WTC11 (cell line): ENCODE measurements around the gene CFAP77. TPM values are rescaled to one million over a fixed set of nuclear protein-coding genes. Genes with fewer than 3 reads are reported as not detected.

Source experiments
- ATAC-seq: fragments of 200-7000 bp; cut with Tn5 transposase; 2 replicates; pipeline ENCODE4 v1.10.0; 2021; ENCODE audit warnings: mild to moderate bottlenecking, moderate library complexity
- CTCF ChIA-PET: fragments of 300-600 bp; sonication (Branson Sonifier 250); formaldehyde crosslinking; loops from one replicate; lab custom pipeline; 2021; ENCODE audit warnings: antibody characterized with exemption; lab: Charles Lee
- POLR2A ChIA-PET: fragments of 350-600 bp; sonication (Branson Sonifier 250); formaldehyde crosslinking; loops from one replicate; lab custom pipeline; 2021; ENCODE audit warnings: antibody characterized with exemption; lab: Charles Lee
- DNase-seq: peaks from one replicate; pipeline ENCODE4 v3.0.0; 2021; ENCODE audit warnings: low spot score
- H3K27ac Mint-ChIP-seq: 2 replicates; pipeline ENCODE4 v1.8.0; 2021; ENCODE audit warnings: mixed read lengths
- H3K27me3 Mint-ChIP-seq: 2 replicates; pipeline ENCODE4 v1.8.0; 2021; ENCODE audit warnings: low read depth, mild to moderate bottlenecking, moderate library complexity, mixed read lengths
- H3K36me3 Mint-ChIP-seq: 2 replicates; pipeline ENCODE4 v1.8.0; 2021; ENCODE audit warnings: mixed read lengths
- H3K4me1 Mint-ChIP-seq: 2 replicates; pipeline ENCODE4 v1.8.0; 2022; ENCODE audit warnings: mixed read lengths
- H3K4me3 Mint-ChIP-seq: 2 replicates; pipeline ENCODE4 v1.8.0; 2021; ENCODE audit warnings: mild to moderate bottlenecking, moderate library complexity, mixed read lengths
- H3K9me3 Mint-ChIP-seq: 2 replicates; pipeline ENCODE4 v1.8.0; 2021; ENCODE audit warnings: mixed read lengths
- CBFB ChIP-seq: sonication (generic); formaldehyde crosslinking; IDR thresholded peaks from 2 replicates; pipeline ENCODE4 v1.8.1; 2022; ENCODE audit warnings: mild to moderate bottlenecking, low read depth, missing genetic modification reagents
- CREB1 ChIP-seq: sonication (generic); formaldehyde crosslinking; IDR thresholded peaks from 2 replicates; pipeline ENCODE4 v1.8.0; 2023; ENCODE audit warnings: mild to moderate bottlenecking, missing genetic modification reagents
- E2F5 ChIP-seq: sonication (generic); formaldehyde crosslinking; IDR thresholded peaks from 2 replicates; pipeline ENCODE4 v1.8.1; 2022; ENCODE audit warnings: mild to moderate bottlenecking, moderate library complexity, missing genetic modification reagents
- ELF4 ChIP-seq: sonication (generic); formaldehyde crosslinking; IDR thresholded peaks from 2 replicates; pipeline ENCODE4 v1.8.1; 2022; ENCODE audit warnings: low read depth, mild to moderate bottlenecking, moderate library complexity, missing genetic modification reagents
- EMX1 ChIP-seq: fragments of 250-450 bp; sonication (Bioruptor Pico); IDR thresholded peaks from 2 replicates; pipeline ENCODE4 v1.8.0; 2021; ENCODE audit warnings: mild to moderate bottlenecking
- FOXP1 ChIP-seq: sonication (generic); formaldehyde crosslinking; IDR thresholded peaks from 2 replicates; pipeline ENCODE4 v1.8.0; 2022; ENCODE audit warnings: missing genetic modification reagents, mild to moderate bottlenecking, moderate library complexity, borderline replicate concordance
- GABPB1 ChIP-seq: sonication (generic); formaldehyde crosslinking; IDR thresholded peaks from 2 replicates; pipeline ENCODE4 v1.8.1; 2023; ENCODE audit warnings: mild to moderate bottlenecking, missing genetic modification reagents
- GTF2I ChIP-seq: fragments of 250-450 bp; sonication (Bioruptor Pico); conservative IDR thresholded peaks from 2 replicates; pipeline ENCODE4 v1.4.0; 2021; ENCODE audit warnings: mild to moderate bottlenecking
- HMGA2 ChIP-seq: fragments of 250-450 bp; sonication (Bioruptor Pico); IDR thresholded peaks from 2 replicates; pipeline ENCODE4 v1.4.0; 2021; ENCODE audit warnings: mild to moderate bottlenecking, moderate library complexity
- HMGXB4 ChIP-seq: sonication (generic); formaldehyde crosslinking; IDR thresholded peaks from 2 replicates; pipeline ENCODE4 v1.8.1; 2023; ENCODE audit warnings: mild to moderate bottlenecking, moderate library complexity, missing genetic modification reagents
- NR2C2 ChIP-seq: sonication (generic); formaldehyde crosslinking; IDR thresholded peaks from 2 replicates; pipeline ENCODE4 v1.8.0; 2022; ENCODE audit warnings: mild to moderate bottlenecking, missing genetic modification reagents
- OVOL2 ChIP-seq: fragments of 250-450 bp; sonication (Bioruptor Pico); IDR thresholded peaks from 2 replicates; pipeline ENCODE4 v1.9.0; 2021; ENCODE audit warnings: mild to moderate bottlenecking, borderline replicate concordance
- ZNF138 ChIP-seq: sonication (generic); formaldehyde crosslinking; conservative IDR thresholded peaks from 2 replicates; pipeline ENCODE4 v1.8.1; 2022; ENCODE audit warnings: mild to moderate bottlenecking, moderate library complexity, missing genetic modification reagents
- ZNF425 ChIP-seq: fragments of 250-450 bp; sonication (Bioruptor Pico); conservative IDR thresholded peaks from 2 replicates; pipeline ENCODE4 v1.9.0; 2021; ENCODE audit warnings: mild to moderate bottlenecking
- ZNF671 ChIP-seq: fragments of 250-450 bp; sonication (Bioruptor Pico); IDR thresholded peaks from 2 replicates; pipeline ENCODE4 v1.8.0; 2021; ENCODE audit warnings: mild to moderate bottlenecking
- ZSCAN18 ChIP-seq: fragments of 250-450 bp; sonication (Bioruptor Pico); IDR thresholded peaks from 2 replicates; pipeline ENCODE4 v2.1.2; 2022; ENCODE audit warnings: mild to moderate bottlenecking, moderate library complexity
- total RNA-seq: library from RNA; stranded (reverse); gene quantifications from 3 replicates; pipeline ENCODE4 v1.2.3, GENCODE V29; 2021
- TF ChIP-seq, protein P1 (sequence below): sonication (generic); formaldehyde crosslinking; IDR thresholded peaks from 2 replicates; pipeline ENCODE4 v1.8.1; 2023; ENCODE audit warnings: mild to moderate bottlenecking, missing genetic modification reagents, moderate library complexity
- TF ChIP-seq, protein P2 (sequence below): sonication (generic); formaldehyde crosslinking; IDR thresholded peaks from 2 replicates; pipeline ENCODE4 v1.8.0; 2022; ENCODE audit warnings: mild to moderate bottlenecking, missing genetic modification reagents
- TF ChIP-seq, protein P3 (sequence below): sonication (generic); formaldehyde crosslinking; IDR thresholded peaks from 2 replicates; pipeline ENCODE4 v1.8.1; 2022; ENCODE audit warnings: low read depth, mild to moderate bottlenecking, moderate library complexity, missing genetic modification reagents, borderline replicate concordance

The CFAP77 gene
- total RNA-seq, 1 experiment from 2014 or later: 1.2 TPM

DNA sequence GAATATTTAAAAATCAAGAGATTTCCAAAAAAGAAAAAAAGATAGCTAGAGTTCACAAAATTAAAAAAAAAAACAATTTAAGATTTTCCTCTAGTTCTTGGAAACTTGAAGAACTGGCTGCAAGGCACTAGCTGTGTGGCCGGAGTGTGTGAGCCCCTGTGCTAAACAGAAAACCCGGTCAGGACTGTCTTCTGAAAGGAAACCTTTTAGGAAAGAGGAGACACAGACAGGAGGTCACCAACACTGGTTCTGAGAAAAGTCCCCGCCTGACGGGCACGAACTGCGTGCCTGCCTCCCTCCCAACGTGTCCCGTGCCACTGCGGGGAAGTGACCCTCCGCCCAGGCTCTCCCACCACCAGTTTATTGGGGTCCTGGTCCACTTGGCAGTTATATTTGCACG, 18.6 kb upstream of the CFAP77 start (continued):
- no peak for TF ChIP-seq HMGXB4 (CRISPR knock-in tag)

GRCh38 chr9:132395560-132395959, 14.5 kb upstream of the CFAP77 start:
- no peaks in the 10 kb centered on the region for H3K27me3 Mint-ChIP-seq
- ATAC-seq: no peak
- no peaks in the 10 kb centered on the region for H3K4me1 Mint-ChIP-seq
- no peak overlapping the region for H3K4me3 Mint-ChIP-seq
- ChIA-PET POLR2A (no interaction called here), CTCF (no interaction called here)
- H3K27ac Mint-ChIP-seq: no peak overlapping the region
- TF ChIP-seq OVOL2 (CRISPR knock-in tag) (no peak), EMX1 (CRISPR knock-in tag) (no peak), ZNF671 (no peak), CREB1 (CRISPR knock-in tag) (no peak)
- no peak for DNase-seq
- no peaks in the 10 kb centered on the region for H3K9me3 Mint-ChIP-seq
- peaks cover 73% of the 10 kb centered on the region for H3K36me3 Mint-ChIP-seq

DNA sequence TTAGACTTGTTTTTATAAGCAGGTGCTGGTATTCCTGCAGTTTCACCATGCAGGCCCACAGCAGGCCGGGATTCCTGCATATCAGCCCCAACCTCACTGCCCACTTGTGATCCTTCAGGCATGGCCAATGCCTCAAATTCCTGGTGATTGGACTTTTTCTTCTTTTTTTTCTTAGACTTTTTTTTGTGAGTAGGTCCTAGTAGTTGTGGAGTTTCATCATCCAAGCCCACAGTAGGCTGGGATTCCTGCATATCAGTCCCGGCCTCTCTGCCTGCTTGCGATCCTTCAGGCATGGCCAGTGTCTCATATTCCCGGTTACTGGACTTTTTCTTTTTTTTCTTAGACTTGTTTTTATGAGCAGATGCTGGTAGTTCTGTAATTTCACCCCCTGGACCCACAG, 8.2 kb upstream of the CFAP77 start:
- Mint-ChIP-seq H3K9me3 (no peaks in the 10 kb centered on the region), H3K27ac (peak overlapping the region; percentile 36; the same call in 1 of the 2 replicates), H3K27me3 (no peaks in the 10 kb centered on the region), H3K36me3 (peaks cover 43% of the 10 kb centered on the region), H3K4me3 (no peak overlapping the region)
- DNase-seq: no peak
- no peak for ATAC-seq
- CTCF ChIA-PET: no interaction called here
- TF ChIP-seq CBFB (CRISPR knock-in tag) (no peak), EMX1 (CRISPR knock-in tag) (no peak), ELF4 (CRISPR knock-in tag) (no peak), ZNF138 (no peak), ZSCAN18 (CRISPR knock-in tag) (no peak), E2F5 (CRISPR knock-in tag) (no peak), ZNF425 (CRISPR knock-in tag) (no peak), HMGA2 (no peak), HMGXB4 (CRISPR knock-in tag) (no peak), GABPB1 (CRISPR knock-in tag) (no peak), GTF2I (CRISPR knock-in tag) (no peak), FOXP1 (CRISPR knock-in tag) (no peak), NR2C2 (no peak)
- TF ChIP-seq, protein P1, sequence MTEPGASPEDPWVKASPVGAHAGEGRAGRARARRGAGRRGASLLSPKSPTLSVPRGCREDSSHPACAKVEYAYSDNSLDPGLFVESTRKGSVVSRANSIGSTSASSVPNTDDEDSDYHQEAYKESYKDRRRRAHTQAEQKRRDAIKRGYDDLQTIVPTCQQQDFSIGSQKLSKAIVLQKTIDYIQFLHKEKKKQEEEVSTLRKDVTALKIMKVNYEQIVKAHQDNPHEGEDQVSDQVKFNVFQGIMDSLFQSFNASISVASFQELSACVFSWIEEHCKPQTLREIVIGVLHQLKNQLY (CRISPR knock-in tag): no peak
- TF ChIP-seq, protein P2, sequence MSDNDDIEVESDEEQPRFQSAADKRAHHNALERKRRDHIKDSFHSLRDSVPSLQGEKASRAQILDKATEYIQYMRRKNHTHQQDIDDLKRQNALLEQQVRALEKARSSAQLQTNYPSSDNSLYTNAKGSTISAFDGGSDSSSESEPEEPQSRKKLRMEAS (CRISPR knock-in tag): no peak
- TF ChIP-seq, protein P3, sequence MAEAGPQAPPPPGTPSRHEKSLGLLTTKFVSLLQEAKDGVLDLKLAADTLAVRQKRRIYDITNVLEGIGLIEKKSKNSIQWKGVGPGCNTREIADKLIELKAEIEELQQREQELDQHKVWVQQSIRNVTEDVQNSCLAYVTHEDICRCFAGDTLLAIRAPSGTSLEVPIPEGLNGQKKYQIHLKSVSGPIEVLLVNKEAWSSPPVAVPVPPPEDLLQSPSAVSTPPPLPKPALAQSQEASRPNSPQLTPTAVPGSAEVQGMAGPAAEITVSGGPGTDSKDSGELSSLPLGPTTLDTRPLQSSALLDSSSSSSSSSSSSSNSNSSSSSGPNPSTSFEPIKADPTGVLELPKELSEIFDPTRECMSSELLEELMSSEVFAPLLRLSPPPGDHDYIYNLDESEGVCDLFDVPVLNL (CRISPR knock-in tag): no peak
- TF ChIP-seq, all 79 proteins: peak for 0
- H3K4me1 Mint-ChIP-seq: peaks cover 9% of the 10 kb centered on the region
- POLR2A ChIA-PET: no interaction called here
